HTR-8/SVneo (cell line): ENCODE data around the gene CD82.
"Not testable (repeated sequence)": the region's sequence is repeated elsewhere in the genome, so short reads cannot be mapped to it uniquely, and the experiment has no call there.

ENCODE experiments used
- DNase-seq: peaks from one replicate; pipeline ENCODE4 v3.0.0; 2011; ENCODE audit warnings: low spot score, mixed read lengths; ENCODE audit not compliant: insufficient read length
- FAIRE-seq: peaks from 2 replicates; lab custom pipeline; 2011; peaks lifted over from hg19 to GRCh38; lab: Jason Lieb, UNC

The CD82 gene

DNA sequence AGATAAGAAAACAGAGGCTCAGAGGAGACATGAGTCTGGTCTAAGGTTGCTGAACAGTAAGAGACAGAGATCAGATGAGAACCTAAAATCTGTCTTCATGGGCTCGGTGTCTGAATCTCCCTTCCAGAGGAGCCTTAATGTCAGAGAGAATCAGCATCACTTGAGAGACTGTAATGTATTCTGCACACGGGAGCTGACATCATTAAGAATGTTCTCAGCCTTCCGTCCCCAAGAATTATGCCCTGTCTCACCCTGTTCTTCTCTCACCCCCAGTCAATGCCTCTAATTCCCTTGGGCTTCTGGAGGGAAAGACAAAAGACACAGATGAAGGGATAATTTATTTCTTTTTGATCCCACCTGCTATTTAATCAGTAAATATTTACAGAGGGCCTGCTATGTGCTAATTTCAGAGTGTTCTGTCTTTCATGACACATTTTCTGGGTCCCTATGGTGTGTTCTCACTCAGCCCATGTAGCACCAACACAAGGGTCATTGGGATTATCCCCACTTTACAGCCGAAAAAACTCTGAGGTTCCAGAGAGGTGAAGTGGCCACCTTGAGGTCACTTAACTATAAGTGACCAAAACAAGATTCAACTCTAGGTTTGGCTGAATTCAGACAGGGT is 61.8 kb downstream of the CD82 start:
- FAIRE-seq = no peak
- DNase-seq = no peak

DNA sequence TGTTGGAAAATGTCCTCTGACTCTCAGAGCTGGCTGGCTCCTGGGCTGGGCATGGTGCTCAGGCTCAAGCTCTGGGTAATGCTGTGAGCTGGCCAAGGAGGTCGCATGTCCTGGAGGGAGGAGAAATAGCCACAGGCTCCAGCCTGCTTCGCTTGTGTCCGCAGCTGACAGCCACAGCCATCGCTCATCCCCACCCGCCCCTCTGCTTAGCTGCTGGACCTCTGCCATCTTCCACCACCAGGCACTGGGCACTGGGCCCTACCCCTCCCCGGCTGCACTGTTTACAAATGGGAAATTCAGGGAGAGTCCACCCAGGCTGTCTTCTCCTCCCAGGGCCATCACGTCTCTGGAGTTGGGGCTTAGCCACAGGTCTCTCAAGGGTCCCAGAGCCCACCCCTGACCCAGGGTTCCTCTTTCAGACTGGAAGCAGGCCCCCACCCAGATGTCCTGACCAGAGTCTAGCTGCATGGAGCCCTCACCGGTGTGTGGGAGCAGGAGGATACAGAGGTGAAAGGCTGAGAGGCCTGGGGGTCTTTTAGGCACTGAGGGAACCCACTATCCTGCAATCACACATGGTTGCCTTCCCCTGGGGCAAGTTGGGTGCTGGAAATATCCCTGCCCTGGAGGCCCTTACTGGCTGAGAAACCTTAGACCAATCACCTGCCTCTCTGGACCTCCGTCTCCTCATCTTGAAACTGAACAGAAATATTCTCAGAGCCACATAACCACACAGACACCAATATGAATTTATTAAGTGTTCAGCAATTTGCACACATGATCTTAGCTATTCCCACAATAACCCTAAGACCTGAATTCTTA is 62.7 kb downstream of the CD82 start:
- DNase-seq = peak; percentile 45

GRCh38 chr11:44628730-44629700 is 63.6 kb downstream of the CD82 start:
- FAIRE-seq (no peak), DNase-seq (no peak)

More for the DNA sequence above, 62.7 kb downstream of the CD82 start:
- FAIRE-seq = no peak

DNA sequence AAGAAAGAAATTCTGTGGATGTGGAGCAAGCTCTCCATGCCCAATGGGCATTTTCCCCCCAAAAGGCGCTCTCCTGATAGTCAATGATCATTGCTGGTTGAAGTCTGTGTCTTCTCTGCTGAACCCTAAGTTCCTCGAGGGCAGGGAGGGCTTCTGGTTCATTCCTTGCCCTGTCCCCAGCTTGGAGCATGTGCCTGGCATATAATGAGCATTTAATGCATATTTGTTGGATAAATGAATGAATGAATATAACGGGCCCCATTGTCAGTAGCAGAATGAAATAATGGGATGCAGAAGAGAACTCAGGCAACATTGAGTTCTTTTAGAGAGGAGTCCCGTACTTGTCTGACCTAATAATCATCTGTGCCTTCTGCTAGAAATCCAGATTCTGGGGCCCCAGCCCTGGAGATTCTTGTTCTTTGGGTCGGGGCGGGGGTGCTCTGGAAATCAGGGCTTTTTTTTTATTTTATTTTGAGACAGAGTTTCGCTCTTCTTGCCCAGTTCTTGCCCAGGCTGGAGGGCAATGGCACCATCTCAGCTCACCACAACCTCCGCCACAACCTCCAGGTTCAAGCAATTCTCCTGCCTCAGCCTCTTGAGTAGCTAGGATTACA is 64.4 kb downstream of the CD82 start:
- no peak for DNase-seq
- no peak for FAIRE-seq

- DNase-seq (no peak), FAIRE-seq (no peak)
These were observed 65.2 kb downstream of the CD82 start for GRCh38 chr11:44630511-44631210.

GRCh38 chr11:44631831-44632230 is 66.4 kb downstream of the CD82 start:
- FAIRE-seq = no peak
- DNase-seq = no peak

GRCh38 chr11:44632466-44633123 is 67.1 kb downstream of the CD82 start:
- no peak for FAIRE-seq
- DNase-seq = no peak

DNA sequence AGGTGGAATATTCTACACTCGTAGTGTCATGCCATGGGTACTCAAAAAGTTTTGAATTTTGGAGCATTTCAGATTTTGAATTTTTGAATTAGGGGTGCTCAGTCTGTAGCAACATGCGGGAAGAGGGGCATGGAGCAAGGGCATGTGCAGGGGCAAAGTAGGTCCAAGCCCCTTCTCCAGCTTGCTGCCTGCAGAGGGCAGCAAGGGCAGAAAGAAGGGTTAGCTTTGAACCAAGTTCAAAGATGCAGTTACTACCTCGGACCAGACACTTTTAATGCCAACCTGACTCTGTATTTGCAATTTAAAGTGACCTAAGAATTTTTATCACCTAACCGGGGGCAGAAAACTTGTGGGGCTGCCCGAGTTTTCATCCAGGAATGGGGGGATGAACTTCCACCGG is 68.2 kb downstream of the CD82 start:
- DNase-seq (no peak), FAIRE-seq (no peak)

DNA sequence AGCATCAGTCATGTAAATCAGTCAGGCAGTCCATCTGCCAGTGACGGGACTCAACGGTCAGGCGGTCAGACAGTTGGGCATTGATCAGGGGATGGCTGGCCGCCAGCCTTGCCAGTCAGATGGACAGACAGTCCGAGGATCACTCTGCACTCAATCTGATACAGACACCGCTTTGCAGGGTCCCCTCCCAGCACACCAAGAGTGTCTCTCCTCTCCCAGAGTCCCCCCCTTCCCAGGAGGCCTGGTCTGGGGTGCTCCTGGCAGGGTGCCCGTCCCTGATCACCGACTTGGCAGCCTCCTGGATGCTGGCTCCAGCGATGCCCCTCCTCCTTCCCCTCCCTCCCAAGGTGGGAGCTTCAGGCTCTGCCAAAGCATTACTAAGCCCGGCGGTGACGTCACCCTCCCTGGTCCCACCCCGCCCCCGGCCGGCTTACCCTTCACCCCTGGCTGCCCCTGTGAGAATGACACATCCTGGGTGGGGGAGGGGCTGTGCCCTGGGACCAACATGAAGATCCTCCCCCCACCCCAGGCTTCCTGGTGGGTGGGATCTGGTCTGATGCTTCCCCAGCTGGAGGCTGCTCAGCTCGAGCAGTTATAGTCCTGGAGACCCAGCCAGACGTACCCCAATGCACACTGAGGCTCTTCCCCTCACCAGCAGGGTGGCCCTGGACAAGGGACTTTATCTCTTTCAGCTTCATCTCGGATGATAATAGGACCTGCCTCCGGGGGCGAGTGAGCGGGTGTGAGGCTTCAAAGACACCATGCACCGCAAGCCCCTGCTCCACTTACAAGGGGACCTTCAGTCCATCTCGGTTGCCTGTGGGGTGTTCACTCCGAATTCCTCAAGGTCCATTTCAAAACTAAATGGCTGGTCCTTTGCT is 69.2 kb downstream of the CD82 start:
- peak; percentile 82 for DNase-seq
- FAIRE-seq = peak; percentile 83

GRCh38 chr11:44637487-44637886 is 72.0 kb downstream of the CD82 start:
- FAIRE-seq (no peak), DNase-seq (no peak)

GRCh38 chr11:44638032-44638431 is 72.6 kb downstream of the CD82 start:
- FAIRE-seq = no peak
- DNase-seq = no peak

- FAIRE-seq (no peak), DNase-seq (no peak)
These were observed 77.8 kb downstream of the CD82 start for GRCh38 chr11:44643217-44643616.

DNA sequence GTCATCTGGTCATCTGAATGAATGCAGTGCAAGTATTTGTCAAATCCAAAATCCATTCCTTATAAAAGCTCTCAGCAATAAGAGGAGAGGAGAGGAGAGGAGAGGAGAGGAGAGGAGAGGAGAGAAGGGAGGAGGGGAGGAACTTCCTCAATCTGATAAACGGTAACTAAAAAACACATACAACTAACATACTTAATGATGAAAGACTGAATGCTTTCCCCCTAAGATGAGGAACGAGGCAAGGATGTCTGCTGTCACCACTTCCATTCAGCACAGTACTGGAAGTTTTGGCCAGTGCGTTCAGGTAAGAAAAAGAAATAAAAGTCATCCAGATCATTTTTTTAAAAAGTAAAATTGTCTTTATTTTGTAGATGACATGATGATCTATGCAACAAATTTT is 80.4 kb downstream of the CD82 start:
- FAIRE-seq (no peak), DNase-seq (no peak)

GRCh38 chr11:44647255-44647955 is 81.9 kb downstream of the CD82 start:
- not testable (repeated sequence) for FAIRE-seq

GRCh38 chr11:44648109-44648508 is 82.6 kb downstream of the CD82 start:
- no peak for DNase-seq
- no peak for FAIRE-seq

More at GRCh38 chr11:44647255-44647955, 81.9 kb downstream of the CD82 start:
- not testable (repeated sequence) for DNase-seq

DNA sequence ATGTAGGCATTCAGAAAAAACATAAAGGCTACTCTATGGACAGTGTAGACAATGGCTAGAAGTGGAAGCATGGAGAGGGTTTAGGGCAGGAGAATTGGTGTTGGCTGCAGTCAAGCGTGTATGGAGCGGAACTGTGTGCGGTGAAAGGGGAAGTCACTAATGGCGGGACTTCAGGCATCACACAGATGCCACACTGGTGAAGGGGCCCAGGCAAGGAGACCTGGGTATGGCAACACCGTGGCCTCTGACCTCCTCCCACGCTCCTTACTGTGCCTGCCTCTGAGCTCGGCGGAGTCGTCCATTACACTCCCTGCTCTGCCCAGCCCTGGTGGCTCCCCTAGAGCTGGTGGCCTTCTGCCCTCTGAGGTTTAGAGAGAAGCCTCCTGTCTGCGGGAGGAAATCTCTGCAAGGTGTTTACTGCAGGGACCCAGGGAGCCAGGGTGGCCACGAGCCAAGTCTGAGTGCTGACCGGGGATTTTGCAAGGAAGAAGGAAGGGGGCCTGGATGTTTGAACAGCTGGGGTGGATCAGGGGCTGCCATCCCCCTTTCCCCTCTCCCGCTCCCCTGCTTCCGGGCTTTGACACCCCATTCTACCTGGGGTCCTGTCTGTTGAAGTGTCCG is 86.2 kb downstream of the CD82 start:
- FAIRE-seq (no peak), DNase-seq (no peak)
